Measurements from ENCODE around the gene CRYZL1. TPM values are rescaled to one million over a fixed set of nuclear protein-coding genes. Genes with fewer than 3 reads are reported as not detected.
"Not testable (repeated sequence)": the region's sequence is repeated elsewhere in the genome, so short reads cannot be mapped to it uniquely, and the experiment has no call there.

Gene CRYZL1
- 30.6 TPM for polyA plus RNA-seq (2013, experiment 1 of 2; ENCODE audit: insufficient read length)
- polyA plus RNA-seq (2013, experiment 2 of 2; ENCODE audit: insufficient read length), result 34.4 TPM

GRCh38 chr21:33641352-33642026 lies at the start of gene CRYZL1:
Gene CRYZL1 (minus strand): TSS chr21:33641741. CDS start chr21:33631551, 10,190 bp downstream.
- DNase-seq, result peak; percentile 100

DNA sequence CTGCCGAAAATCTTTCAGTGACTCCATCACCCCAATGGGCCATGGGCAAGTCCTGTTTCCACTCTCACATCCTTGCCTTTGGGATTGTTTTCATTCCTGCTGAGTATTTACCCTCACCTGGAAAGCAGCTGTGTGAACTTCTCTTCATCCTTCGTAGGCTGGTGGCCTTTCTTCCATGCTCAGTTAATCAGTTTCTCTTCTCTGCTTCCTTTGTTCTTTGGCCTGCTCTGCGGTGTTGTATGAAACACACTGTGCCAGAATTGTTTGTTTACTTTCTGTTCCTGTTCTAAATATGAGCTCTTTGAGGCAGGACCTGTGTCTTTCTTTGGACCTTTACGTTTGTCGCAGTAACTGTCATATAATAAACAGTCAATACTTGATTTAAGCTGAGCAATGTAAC lies 49.3 kb upstream of the CRYZL1 start:
- DNase-seq, result no peak

- peak; percentile 80 for DNase-seq
Observed at GRCh38 chr21:33688353-33688752, 46.8 kb upstream of the CRYZL1 start.

DNA sequence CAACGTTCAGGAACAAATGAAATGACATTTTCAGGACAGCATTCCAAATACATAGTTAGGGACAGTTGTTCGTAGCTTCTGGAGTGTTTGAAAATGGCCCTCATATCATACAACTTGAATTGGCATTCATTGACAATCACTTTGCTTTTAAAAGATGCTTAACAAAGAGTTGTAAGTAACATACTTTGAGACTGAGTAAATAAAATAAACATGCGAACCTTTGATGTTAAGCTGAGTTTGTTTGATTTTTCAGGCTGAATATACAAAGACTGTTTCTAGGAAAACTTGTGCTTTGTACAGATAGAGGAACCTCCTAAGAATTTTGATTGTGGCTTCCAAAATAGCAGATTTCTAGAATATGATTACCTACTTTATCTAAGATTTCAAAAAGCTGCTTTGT lies 46.1 kb upstream of the CRYZL1 start:
- no peak for DNase-seq

- no peak for DNase-seq
Observed at GRCh38 chr21:33686386-33686785, 44.8 kb upstream of the CRYZL1 start.

DNA sequence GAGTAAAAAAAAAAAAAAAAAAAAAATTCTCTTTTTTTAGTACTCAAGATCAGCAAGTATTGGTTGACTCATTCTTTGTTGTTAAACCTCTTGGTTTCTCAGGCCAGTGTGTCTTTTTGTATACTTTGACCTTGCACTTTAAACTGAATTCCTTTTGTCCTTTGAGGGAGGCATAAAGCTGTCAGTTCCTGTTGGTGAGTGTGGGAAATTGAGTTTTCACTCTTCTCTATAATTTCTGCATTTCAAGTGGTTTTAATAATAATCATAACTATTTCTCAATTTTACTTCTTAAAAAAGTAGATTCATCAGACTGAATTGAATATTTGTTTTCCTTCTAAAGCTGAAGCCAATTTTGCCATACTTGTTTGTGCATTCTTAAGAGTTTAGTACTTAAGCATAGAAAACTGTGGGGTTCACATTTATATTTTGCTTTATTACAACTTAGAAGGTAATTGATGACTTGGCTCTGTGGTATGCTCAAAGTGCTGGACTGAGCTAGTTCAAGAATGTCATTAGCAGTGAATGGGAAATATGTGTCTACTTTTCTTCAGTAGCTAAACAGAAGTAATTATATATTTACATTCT lies 44.2 kb upstream of the CRYZL1 start:
- DNase-seq, result peak; percentile 84

DNA sequence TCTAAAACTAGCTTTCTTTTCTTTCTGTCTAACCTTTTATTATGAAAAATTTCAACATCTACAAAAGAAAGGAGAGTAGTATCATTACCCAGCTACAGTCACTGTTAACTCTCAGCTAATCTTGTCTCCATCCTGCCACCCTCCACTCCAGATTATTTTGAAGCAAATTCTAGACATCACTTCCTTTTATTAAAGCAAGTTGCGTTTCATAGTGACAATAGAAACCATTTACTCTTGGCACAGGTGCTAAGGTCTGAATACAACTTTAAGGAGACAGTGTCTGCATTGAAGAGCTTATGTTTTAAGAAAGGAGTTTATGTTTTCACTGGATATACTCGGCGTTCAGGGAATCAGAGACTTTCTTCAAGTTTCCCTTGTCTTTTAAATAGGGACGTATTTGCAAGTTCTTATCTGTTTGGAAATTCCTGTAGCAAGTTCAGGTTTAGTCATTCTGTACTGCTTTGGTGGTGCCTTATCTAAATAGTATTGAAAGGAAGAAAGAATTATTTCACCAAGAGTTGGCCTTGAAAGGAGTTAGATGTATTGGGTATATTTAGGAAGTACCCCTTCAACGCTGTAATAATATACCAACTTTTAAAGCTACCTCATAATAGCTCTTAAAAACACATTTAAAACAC lies 43.5 kb upstream of the CRYZL1 start:
- DNase-seq, result no peak

DNA sequence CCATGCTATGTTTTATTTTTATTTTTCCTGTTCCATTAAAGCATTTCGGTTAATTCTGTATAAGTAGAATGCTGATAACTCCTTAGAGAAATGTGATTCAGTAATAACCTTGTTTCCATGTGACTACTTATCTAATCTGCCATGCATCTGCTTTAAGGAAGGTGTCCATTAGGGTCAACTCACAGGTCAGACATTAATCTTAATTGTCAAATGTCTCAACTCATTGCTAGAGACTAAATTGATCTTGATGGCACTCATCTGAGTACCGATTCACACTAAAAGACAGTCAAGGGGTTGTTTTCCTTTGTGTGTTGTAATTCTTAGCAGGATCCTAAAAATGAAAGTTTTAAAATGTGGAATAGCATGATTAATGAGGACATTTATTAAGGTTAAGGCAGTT lies 42.5 kb upstream of the CRYZL1 start:
- no peak for DNase-seq

GRCh38 chr21:33682992-33683627 lies 41.6 kb upstream of the CRYZL1 start:
- peak; percentile 93 for DNase-seq

DNA sequence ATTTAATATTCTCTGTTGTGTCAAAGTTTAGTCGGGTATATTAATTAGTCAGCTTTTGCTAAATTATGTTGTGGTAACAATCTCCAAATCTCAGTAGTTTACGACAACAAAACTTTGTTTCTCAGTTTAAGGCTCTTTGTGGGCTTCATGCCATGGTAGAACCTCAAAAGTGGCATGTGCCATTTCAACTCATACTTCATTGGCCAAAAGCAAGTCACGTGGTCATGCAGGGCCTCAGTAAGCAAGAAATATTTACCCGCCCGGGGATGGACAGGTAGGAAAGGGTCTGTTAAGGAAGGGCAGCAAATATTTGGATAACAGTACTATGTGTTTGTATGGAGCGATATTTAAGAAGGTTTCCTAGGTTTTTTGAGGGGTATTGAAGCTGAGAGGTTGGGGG lies 39.3 kb upstream of the CRYZL1 start:
- no peak for DNase-seq

- DNase-seq, result no peak
Observed at GRCh38 chr21:33677450-33677849, 35.9 kb upstream of the CRYZL1 start.

- not testable (repeated sequence) for DNase-seq
Observed at GRCh38 chr21:33676666-33677065, 35.1 kb upstream of the CRYZL1 start.

- DNase-seq, result no peak
Observed at GRCh38 chr21:33674226-33674625, 32.7 kb upstream of the CRYZL1 start.

DNA sequence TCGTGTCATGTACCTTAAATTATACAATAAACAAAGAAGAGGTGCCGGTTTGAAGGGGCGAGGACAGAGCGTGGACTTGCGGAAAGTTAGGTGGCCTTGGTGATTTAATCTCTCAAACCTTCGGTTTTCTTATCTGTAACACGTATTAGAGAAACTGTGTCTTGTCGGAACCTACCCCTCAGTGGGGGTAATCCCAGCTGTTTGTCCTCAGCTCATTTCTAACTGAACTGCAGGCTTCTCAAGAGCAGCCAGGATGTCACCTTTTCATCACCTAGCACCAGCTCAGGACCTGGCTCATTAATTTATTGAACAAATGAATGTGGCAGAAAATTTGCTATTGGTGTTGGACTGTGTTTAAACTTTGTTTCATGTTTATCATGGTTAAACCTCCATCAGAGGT lies 31.9 kb upstream of the CRYZL1 start:
- no peak for DNase-seq

DNA sequence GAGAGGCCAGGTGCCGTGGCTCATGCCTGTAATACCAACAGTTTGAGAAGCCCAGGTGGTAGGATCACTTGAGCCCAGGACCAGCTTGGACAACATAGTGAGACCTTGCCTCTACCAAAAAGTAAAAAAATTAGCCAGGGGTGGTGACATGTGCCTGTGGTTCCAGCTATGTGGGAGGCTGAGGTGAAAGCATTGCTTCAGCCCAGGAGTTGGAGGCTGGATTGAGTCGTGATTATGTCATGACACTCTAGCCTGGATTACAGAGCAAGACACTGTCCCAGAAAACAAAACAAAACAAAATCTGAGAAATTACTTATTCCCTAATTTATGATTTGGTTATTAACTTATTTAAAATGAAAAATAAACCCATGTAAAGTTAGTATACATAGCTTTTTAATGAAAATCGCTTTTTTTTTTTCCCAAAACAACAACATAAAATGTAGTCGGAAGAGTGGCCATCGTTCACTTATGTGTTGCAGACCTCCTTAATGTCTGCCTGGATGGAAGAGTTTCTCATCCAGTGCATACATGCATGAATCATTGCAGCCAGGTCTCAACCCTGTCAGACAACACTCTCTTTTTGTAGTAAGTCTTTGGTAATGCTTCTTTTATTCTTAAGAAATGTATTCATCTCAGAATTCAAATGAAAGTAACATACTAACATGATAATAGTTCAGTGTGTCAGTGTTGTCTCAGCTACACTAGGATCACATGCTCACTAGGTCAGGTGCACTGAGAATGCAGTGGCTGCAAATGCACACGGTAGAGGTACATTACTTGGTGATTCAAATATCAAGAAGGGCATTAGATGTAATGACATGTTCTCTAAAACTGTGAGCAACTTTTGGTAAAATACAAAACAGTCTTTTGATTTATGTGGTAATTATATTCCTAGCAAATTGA lies 28.8 kb upstream of the CRYZL1 start:
- no peak for DNase-seq

GRCh38 chr21:33668620-33669019 lies 27.1 kb upstream of the CRYZL1 start:
- no peak for DNase-seq

DNA sequence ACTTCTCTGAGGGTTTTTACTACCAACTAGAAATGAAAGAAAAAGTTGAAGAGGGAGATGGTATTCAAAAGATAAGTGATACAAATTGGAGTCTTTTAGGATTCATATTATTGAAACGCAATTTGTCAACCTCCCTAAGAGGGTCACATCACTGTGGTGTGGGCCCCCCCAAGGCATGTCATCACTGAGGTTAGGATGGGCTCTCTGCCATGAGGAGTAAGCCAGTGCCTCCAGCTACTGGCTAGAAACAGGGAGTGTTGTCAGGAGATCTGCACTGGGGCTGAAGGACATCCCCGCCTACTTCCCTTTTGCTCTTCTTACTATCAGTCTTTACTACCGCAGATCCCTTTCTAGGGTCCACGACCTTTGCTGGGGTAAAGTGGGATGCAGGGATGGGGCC lies 26.6 kb upstream of the CRYZL1 start:
- peak; percentile 50 for DNase-seq

DNA sequence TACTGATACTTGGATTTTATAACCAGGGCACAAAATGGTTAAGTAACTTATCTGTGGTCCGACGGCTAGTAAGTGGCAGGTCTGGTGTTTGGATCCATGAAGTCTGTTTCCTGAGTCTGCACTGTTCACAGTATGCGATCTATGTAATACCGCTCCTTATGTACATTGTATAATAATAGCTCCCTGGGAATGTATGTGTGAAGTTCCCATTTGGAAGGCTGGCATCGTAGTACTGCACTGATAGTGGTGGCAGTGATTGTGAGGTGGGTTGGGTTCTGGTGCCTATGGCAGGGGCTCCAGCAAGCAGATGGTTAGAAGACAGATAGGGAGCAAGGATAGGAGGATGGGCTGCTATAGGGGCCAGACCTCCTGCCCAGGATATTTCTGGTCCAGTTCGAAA lies 26.1 kb upstream of the CRYZL1 start:
- DNase-seq, result no peak

DNA sequence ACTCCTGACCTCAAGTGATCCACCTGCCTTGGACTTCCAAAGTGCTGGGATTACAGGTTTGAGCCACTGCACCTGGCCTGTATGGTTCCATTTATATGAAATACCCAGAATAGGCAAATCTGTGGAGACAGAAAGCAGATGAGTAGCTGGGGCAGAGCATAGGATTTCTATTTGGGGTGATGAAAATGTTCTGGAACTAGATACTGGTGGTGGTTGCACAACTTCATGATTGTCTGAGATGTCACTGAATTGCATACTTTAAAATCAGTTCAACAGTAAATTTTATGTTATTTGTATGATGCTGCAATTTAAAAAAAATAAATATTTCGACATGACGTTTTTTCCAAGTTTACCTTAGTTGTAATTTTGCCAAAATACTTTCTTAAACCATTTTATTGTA lies 24.6 kb upstream of the CRYZL1 start:
- DNase-seq, result no peak

DNA sequence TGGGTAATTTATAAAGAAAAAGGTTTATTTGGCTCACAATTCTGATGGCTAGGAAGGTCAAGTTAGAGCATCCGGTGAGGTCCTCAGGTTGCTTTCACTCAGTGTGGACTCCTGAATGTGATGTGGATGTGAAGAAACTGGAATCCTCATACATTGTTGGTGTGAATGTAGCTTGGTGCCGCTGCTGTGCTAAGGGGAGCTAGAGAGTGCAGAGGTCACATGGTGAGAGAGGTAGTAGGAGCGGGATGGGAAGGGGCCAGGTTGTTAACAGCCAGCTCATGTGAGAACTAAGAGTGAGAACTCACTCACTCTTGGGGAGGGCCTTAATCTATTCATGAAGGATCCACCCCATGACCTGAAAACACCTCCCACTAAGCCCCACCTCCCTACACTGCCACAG lies 22.6 kb upstream of the CRYZL1 start:
- DNase-seq, result no peak

- DNase-seq, result no peak
Observed at GRCh38 chr21:33663241-33663640, 21.7 kb upstream of the CRYZL1 start.

- no peak for DNase-seq
Observed at GRCh38 chr21:33662046-33662445, 20.5 kb upstream of the CRYZL1 start.
